ACC112 (cell line): ENCODE measurements around the gene WWTR1.

ENCODE experiments used
- H2AFZ ChIP-seq: fragments of 200-600 bp; sonication (generic); one replicate; pipeline ENCODE4 v1.6.0; 2017; ENCODE audit warnings: antibody characterized with exemption, low read length; ENCODE audit not compliant: unreplicated experiment
- H3K27ac ChIP-seq: fragments of 200-600 bp; sonication (generic); 2 replicates; pipeline ENCODE4 v1.5.1; 2014; ENCODE audit warnings: low read depth, mild to moderate bottlenecking, antibody characterized with exemption, low read length, moderate library complexity
- H3K27me3 ChIP-seq: fragments of 200-600 bp; sonication (generic); 2 replicates; pipeline ENCODE4 v1.6.1; 2014; ENCODE audit warnings: mild to moderate bottlenecking, antibody characterized with exemption, low read length, moderate library complexity, mixed read lengths; ENCODE audit not compliant: insufficient read depth
- H3K36me3 ChIP-seq: fragments of 200-600 bp; sonication (generic); 2 replicates; pipeline ENCODE4 v1.6.1; 2016; ENCODE audit warnings: mild to moderate bottlenecking, antibody characterized with exemption, low read length, moderate library complexity, mixed read lengths; ENCODE audit not compliant: insufficient read depth
- H3K4me1 ChIP-seq: fragments of 200-600 bp; sonication (generic); one replicate; pipeline ENCODE4 v1.6.1; 2016; ENCODE audit warnings: low read length, mixed read lengths; ENCODE audit not compliant: insufficient read depth, unreplicated experiment, control insufficient read depth
- H3K4me3 ChIP-seq: fragments of 200-600 bp; sonication (generic); 2 replicates; pipeline ENCODE4 v1.5.1; 2014; ENCODE audit warnings: mild to moderate bottlenecking, low read depth, low read length
- H3K79me2 ChIP-seq: fragments of 200-600 bp; sonication (generic); one replicate; pipeline ENCODE4 v1.6.0; 2016; ENCODE audit warnings: low read length; ENCODE audit not compliant: control insufficient read depth, unreplicated experiment, insufficient read depth

Gene WWTR1

DNA sequence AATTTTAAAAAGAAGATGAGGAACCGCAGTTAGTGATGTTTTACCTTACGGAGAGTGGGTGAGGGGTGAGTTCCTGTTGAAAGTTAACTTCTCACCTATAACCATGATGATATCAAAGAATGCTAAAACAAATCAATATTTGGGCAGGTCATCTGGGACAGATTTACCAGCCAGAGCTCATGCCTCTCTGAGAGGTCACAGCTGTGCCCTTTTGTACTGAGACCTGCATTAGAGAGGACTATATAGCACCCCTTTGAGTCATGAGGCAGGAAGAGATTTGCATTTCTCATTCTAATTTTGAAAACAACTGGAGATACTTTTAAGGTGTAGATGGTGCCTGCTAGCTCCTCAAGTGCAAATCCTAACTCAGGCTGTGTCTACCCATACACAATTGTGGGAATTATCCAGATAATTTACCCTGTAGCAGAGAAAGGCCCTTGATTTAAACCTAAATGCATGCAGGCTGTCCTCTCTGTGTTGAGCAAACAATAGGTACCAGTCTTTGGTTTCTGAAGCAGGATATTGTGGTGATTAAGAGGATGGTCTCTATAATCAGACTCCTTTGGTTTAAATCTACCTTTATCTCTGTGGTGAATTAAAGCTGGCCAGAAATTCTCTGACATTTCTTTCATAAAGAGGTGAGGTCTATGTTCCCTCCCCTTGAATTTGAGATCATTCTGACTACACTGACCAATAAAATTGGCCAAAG lies 189.2 kb downstream of the WWTR1 start:
- Histone ChIP-seq H3K4me3 (peak overlapping the region; percentile 22; the same call in 1 of the 2 replicates), H3K79me2 (no peaks in the 10 kb centered on the region), H3K27me3 (no peaks in the 10 kb centered on the region), H2AFZ (peak overlapping the region; percentile 86), H3K4me1 (peaks cover 73% of the 10 kb centered on the region), H3K36me3 (no peaks in the 10 kb centered on the region), H3K27ac (peak overlapping the region; percentile 52)
